Activated CD8-positive, alpha-beta memory T cell treated with anti-CD3 and anti-CD28 coated beads, Interleukin-2, amount 10 ng/mL, durations not matched to agents 7 days and 5 days (primary cell): ENCODE results near the gene MNAT1. TPM values are rescaled to one million over a fixed set of nuclear protein-coding genes. Genes with fewer than 3 reads are reported as not detected.

Experiments
- ATAC-seq: fragments of 150-1000 bp; cut with Tn5 transposase; one replicate; pipeline ENCODE4 v1.10.0; 2021; ENCODE audit warnings: moderate library complexity
- CTCF ChIA-PET: fragments of 350-600 bp; sonication (Branson Sonifier 250); formaldehyde crosslinking; loops from one replicate; lab custom pipeline; 2021; ENCODE audit warnings: antibody characterized with exemption; lab: Charles Lee
- DNase-seq: peaks from one replicate; pipeline ENCODE4 v3.0.0-alpha.2; 2020
- H3K27ac Mint-ChIP-seq: one replicate; pipeline ENCODE4 v1.8.0; 2021; ENCODE audit warnings: mild to moderate bottlenecking, mixed read lengths
- H3K27me3 Mint-ChIP-seq: one replicate; pipeline ENCODE4 v1.8.0; 2021; ENCODE audit warnings: mixed read lengths
- H3K36me3 Mint-ChIP-seq: one replicate; pipeline ENCODE4 v1.8.0; 2021; ENCODE audit warnings: mild to moderate bottlenecking, mixed read lengths
- H3K4me1 Mint-ChIP-seq: one replicate; pipeline ENCODE4 v1.8.0; 2021; ENCODE audit warnings: mixed read lengths
- H3K4me3 Mint-ChIP-seq: one replicate; pipeline ENCODE4 v1.8.0; 2021; ENCODE audit warnings: mild to moderate bottlenecking, moderate library complexity, mixed read lengths
- H3K9me3 Mint-ChIP-seq: one replicate; pipeline ENCODE4 v1.8.0; 2022; ENCODE audit warnings: low read depth, mixed read lengths
- total RNA-seq, 2 experiments: library from RNA; stranded (reverse); gene quantifications; one replicate each; pipeline ENCODE4 v1.2.3, GENCODE V29; 2021

Gene MNAT1
- total RNA-seq, 2 experiments from 2014 or later, result 57.9 to 60.7 TPM

GRCh38 chr14:61019537-61019936 lies 285.0 kb downstream of the MNAT1 start:
- DNase-seq (no peak), ATAC-seq (no peak)
- Mint-ChIP-seq H3K36me3 (no peaks in the 10 kb centered on the region), H3K4me3 (no peak overlapping the region), H3K4me1 (peaks cover 1% of the 10 kb centered on the region), H3K27ac (no peak overlapping the region), H3K27me3 (no peaks in the 10 kb centered on the region), H3K9me3 (no peaks in the 10 kb centered on the region)
- CTCF ChIA-PET, result interaction anchor here (1.0 to 1.8 kb wide), 2 partner anchors 36 to 363 kb away, joined by 3 to 4 read pairs; no protein-coding TSS in a partner anchor

Other genes starting within 250 kb of the MNAT1 start
- not detected for gene C14orf39, start 248.7 kb upstream of the MNAT1 start, total RNA-seq
- not detected for gene SIX6, start 225.6 kb upstream of the MNAT1 start, total RNA-seq
- gene SIX1, start 85.3 kb upstream of the MNAT1 start, total RNA-seq, result under 1 TPM; 0.47 to 0.89 TPM
- gene SIX4, start 10.4 kb upstream of the MNAT1 start, total RNA-seq, result 1 to 10 TPM; 1.6 to 3.9 TPM
- gene TRMT5, start 246.3 kb downstream of the MNAT1 start, total RNA-seq, result 10 to 100 TPM in 1 of 2 experiments, 1 to 10 TPM in 1; 9.2 to 11.8 TPM
- gene SLC38A6, start 246.5 kb downstream of the MNAT1 start, total RNA-seq, result 1 to 10 TPM; 4.9 to 8.1 TPM